ENCODE data around the gene SGIP1. TPM values are rescaled to one million over a fixed set of nuclear protein-coding genes. Genes with fewer than 3 reads are reported as not detected.

The SGIP1 gene
- total RNA-seq, 4 donors from 2014 or later = 1.9 to 8.8 (median 4.8) TPM

- ATAC-seq (ENCODE audit: low FRiP score) (no peak), DNase-seq (ENCODE audit: low spot score) (no peak)
- no peak for TF ChIP-seq CTCF (IDR thresholded peaks at IDR 0.05)
These were observed 224.3 kb downstream of the SGIP1 start for GRCh38 chr1:66758241-66758755.

- no peak for TF ChIP-seq CTCF (IDR thresholded peaks at IDR 0.05)
- ATAC-seq (ENCODE audit: low FRiP score) (no peak), DNase-seq (ENCODE audit: low spot score) (no peak)
These were observed 226.6 kb downstream of the SGIP1 start for GRCh38 chr1:66760506-66760905.

GRCh38 chr1:66761221-66761620, 227.3 kb downstream of the SGIP1 start:
- TF ChIP-seq CTCF (IDR thresholded peaks at IDR 0.05) = no peak
- no peak for DNase-seq (ENCODE audit: low spot score)
- ATAC-seq (ENCODE audit: low FRiP score) = no peak

GRCh38 chr1:66764994-66765578, 231.1 kb downstream of the SGIP1 start:
- TF ChIP-seq CTCF (IDR thresholded peaks at IDR 0.05) = no peak
- ATAC-seq (ENCODE audit: low FRiP score) (no peak), DNase-seq (ENCODE audit: low spot score) (peak; percentile 40)

- DNase-seq (ENCODE audit: low spot score) (no peak), ATAC-seq (ENCODE audit: low FRiP score) (no peak)
- TF ChIP-seq CTCF (IDR thresholded peaks at IDR 0.05) = no peak
These were observed 233.7 kb downstream of the SGIP1 start for GRCh38 chr1:66767626-66768025.

- ATAC-seq (ENCODE audit: low FRiP score) (no peak), DNase-seq (ENCODE audit: low spot score) (no peak)
- no peak for TF ChIP-seq CTCF (IDR thresholded peaks at IDR 0.05)
These were observed 235.0 kb downstream of the SGIP1 start for GRCh38 chr1:66768965-66769364.

- no peak for TF ChIP-seq CTCF (IDR thresholded peaks at IDR 0.05)
- ATAC-seq (ENCODE audit: low FRiP score) (no peak), DNase-seq (ENCODE audit: low spot score) (no peak)
These were observed 235.7 kb downstream of the SGIP1 start for GRCh38 chr1:66769512-66770229.
